Measurements from ENCODE around the gene SLC35D2. TPM values are rescaled to one million over a fixed set of nuclear protein-coding genes. Genes with fewer than 3 reads are reported as not detected.
"Not testable (repeated sequence)": the region's sequence is repeated elsewhere in the genome, so short reads cannot be mapped to it uniquely, and the experiment has no call there.

The SLC35D2 gene
- total RNA-seq, 1 donor = 14.6 TPM

GRCh38 chr9:96360976-96361375 lies 22.5 kb downstream of the SLC35D2 start:
- no peak overlapping the region for H3K4me3 ChIP-seq (ENCODE audit: low read depth, low read length)
- TF ChIP-seq CTCF (IDR thresholded peaks at IDR 0.05; ENCODE audit: insufficient read depth, low read length) = no peak
- DNase-seq (ENCODE audit: low read depth) = no peak

- not testable (repeated sequence) for DNase-seq (ENCODE audit: low read depth); H3K4me3 ChIP-seq (ENCODE audit: low read depth, low read length)
Observed at GRCh38 chr9:96360523-96360922, 23.0 kb downstream of the SLC35D2 start.

- DNase-seq (ENCODE audit: low read depth) = no peak
- H3K4me3 ChIP-seq (ENCODE audit: low read depth, low read length) = no peak overlapping the region
- TF ChIP-seq CTCF (IDR thresholded peaks at IDR 0.05; ENCODE audit: insufficient read depth, low read length) = no peak
Observed at GRCh38 chr9:96350866-96351265, 32.6 kb downstream of the SLC35D2 start.

- DNase-seq (ENCODE audit: low read depth) = no peak
- no peak for TF ChIP-seq CTCF (IDR thresholded peaks at IDR 0.05; ENCODE audit: insufficient read depth, low read length)
- no peak overlapping the region for H3K4me3 ChIP-seq (ENCODE audit: low read depth, low read length)
Observed at GRCh38 chr9:96348261-96348660, 35.2 kb downstream of the SLC35D2 start.

- no peak for DNase-seq (ENCODE audit: low read depth)
- no peak overlapping the region for H3K4me3 ChIP-seq (ENCODE audit: low read depth, low read length)
- no peak for TF ChIP-seq CTCF (IDR thresholded peaks at IDR 0.05; ENCODE audit: insufficient read depth, low read length)
Observed at GRCh38 chr9:96345551-96345950, 38.0 kb downstream of the SLC35D2 start.

GRCh38 chr9:96344458-96345180 lies 38.9 kb downstream of the SLC35D2 start:
- no peak overlapping the region for H3K4me3 ChIP-seq (ENCODE audit: low read depth, low read length)
- DNase-seq (ENCODE audit: low read depth) = peak; percentile 99
- no peak for TF ChIP-seq CTCF (IDR thresholded peaks at IDR 0.05; ENCODE audit: insufficient read depth, low read length)

GRCh38 chr9:96343515-96344360 lies 39.8 kb downstream of the SLC35D2 start:
- no peak for TF ChIP-seq CTCF (IDR thresholded peaks at IDR 0.05; ENCODE audit: insufficient read depth, low read length)
- peak; percentile 31 for DNase-seq (ENCODE audit: low read depth)
- no peak overlapping the region for H3K4me3 ChIP-seq (ENCODE audit: low read depth, low read length)

Measured in fibroblast of the aortic adventitia (primary cell).